Daoy (cell line): ENCODE data around the gene C2CD2L. TPM values are rescaled to one million over a fixed set of nuclear protein-coding genes. Genes with fewer than 3 reads are reported as not detected.
"Not testable (repeated sequence)": the region's sequence is repeated elsewhere in the genome, so short reads cannot be mapped to it uniquely, and the experiment has no call there.

ENCODE experiments used
- DNase-seq: peaks from one replicate; pipeline ENCODE4 v3.0.0-alpha.2; 2015; ENCODE audit warnings: low read depth
- total RNA-seq: library from RNA; depleted of rRNA; stranded (reverse); fragments of >200 nt; shearing (Covaris generic); gene quantifications from 2 replicates; pipeline ENCODE4 v1.2.3, GENCODE V29; 2014; rRNA removed

The C2CD2L gene
- 1.7 and 10.6 TPM in 2 replicates for total RNA-seq

DNA sequence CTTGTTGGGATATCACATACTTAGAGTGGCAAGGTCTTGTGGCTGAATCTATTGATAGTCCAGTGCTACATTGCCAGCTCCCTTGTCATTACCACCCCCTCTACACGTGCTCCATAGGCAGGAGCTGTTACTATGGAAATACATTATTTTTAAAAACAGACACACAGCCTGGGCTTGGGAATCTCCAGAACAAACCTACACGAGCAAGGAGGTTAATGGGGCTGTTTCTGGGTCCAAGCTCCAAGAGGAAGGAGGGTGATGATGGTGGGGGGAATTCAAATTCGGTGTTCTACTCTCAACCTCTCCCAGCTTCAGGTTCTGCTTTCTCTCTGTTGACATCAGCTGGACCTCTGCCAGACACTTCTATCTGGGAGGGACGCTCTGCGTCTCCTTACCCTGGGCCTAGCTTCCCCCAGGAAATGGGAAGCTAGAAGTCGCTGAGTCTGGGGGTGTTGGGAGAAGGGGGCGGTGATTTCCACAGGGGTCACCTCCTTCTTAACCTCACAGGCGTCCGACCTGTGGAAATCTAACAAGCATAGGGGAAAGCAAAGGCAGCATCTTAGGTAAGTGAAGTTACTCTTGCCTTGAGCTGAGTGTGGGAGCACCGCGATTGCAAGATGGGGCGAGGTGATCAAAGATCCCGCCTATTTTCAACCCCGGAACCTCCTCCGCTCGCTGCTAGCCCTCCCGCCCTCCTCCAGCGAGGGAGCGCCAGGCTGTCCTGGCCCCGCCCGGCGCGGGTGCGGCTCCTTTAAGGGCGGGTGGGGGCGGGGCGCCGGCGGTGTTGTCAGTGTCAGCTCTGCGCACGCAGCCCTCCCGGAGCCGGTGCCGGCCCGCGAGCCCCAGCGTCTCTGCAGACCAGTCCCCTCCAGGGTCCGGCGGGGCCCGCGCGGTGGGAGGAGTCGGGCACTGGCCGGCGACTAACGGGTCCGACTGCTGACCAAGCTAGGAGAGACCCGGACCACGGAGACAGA lies at the start of gene C2CD2L:
Gene C2CD2L, plus strand, starts transcription at position 781 of the 974 bp plus-strand sequence. CDS start 398 bp downstream, outside the sequence.
- peak; percentile 94 for DNase-seq

DNA sequence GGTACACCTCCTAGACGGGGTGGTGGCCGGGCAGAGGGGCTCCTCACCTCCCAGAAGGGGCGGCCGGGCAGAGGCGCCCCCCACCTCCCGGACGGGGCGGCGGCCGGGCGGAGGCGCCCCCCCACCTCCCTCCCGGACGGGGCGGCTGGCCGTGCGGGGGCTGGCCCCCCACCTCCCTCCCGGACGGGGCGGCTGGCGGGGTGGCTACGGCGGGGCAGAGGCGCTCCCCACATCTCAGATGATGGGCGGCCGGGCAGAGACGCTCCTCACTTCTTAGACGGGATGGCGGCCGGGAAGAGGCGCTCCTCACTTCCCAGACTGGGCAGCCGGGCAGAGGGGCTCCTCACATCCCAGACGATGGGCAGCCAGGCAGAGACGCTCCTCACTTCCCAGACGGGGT lies 48.0 kb upstream of the C2CD2L start:
- not testable (repeated sequence) for DNase-seq

- DNase-seq: no peak
These were observed 45.9 kb upstream of the C2CD2L start for GRCh38 chr11:119061256-119061655.

DNA sequence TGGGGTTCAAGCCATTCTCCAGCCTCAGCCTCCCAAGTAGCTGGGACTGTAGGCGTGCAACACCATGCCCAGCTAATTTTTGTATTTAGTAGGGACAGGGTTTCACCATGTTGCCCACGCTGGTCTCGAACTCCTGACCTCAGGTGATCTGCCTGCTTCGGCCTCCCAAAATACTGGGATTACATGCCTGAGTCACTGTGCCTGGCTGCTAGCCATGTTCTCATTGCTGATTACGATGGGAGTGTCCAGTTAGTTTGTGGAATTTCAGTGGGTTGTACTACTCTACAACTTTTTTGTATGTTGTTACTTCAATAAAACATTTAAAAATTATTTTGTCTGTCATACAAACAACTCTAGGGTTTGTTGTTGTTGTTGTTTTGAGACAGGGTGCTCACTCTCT lies 44.4 kb upstream of the C2CD2L start:
- peak; percentile 54 for DNase-seq

GRCh38 chr11:119065369-119065768 lies 41.8 kb upstream of the C2CD2L start:
- peak; percentile 29 for DNase-seq

DNA sequence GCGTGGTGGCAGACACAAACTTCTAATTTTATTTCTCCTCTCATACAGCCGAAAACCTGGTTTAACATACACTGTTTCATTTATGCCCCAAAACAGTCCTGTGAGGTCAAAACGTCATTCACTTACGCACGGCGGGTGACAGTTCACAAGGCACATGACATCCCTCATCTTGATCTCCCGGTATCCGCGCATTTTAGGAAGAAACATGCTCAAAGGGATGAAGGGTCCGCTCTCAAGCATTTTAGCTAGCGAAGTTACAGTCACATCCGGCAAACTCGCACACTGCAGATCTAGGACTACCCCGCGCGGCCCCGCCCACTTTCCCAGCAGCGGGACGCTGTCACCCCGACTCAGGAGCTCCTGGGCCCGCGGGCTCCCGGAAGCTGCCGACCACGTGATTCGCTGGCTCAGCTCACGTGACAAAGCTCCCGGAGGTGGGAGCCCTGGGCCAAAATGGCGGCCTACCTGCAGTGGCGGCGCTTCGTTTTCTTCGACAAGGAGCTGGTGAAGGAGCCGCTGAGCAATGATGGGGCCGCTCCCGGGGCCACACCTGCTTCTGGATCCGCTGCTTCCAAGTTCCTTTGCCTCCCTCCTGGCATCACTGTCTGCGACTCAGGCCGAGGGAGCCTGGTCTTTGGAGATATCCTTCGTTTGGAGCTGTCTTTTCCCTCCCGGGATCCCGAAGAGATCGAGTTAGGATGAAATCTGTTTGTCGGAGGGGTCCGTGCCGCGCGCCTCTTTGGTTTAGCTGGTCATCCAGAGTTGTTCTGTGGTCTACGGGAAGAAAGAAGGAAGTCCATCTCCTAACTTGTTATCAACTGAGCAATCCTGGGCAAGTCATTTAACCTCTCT lies 39.5 kb upstream of the C2CD2L start, which contains the start of gene VPS11:
Gene VPS11, plus strand, starts transcription at position 448 of the 852 bp plus-strand sequence. Its CDS starts 6 bp downstream, at position 454.
- peak; percentile 98 for DNase-seq

- DNase-seq: no peak
These were observed 29.3 kb upstream of the C2CD2L start for GRCh38 chr11:119077839-119078238.

DNA sequence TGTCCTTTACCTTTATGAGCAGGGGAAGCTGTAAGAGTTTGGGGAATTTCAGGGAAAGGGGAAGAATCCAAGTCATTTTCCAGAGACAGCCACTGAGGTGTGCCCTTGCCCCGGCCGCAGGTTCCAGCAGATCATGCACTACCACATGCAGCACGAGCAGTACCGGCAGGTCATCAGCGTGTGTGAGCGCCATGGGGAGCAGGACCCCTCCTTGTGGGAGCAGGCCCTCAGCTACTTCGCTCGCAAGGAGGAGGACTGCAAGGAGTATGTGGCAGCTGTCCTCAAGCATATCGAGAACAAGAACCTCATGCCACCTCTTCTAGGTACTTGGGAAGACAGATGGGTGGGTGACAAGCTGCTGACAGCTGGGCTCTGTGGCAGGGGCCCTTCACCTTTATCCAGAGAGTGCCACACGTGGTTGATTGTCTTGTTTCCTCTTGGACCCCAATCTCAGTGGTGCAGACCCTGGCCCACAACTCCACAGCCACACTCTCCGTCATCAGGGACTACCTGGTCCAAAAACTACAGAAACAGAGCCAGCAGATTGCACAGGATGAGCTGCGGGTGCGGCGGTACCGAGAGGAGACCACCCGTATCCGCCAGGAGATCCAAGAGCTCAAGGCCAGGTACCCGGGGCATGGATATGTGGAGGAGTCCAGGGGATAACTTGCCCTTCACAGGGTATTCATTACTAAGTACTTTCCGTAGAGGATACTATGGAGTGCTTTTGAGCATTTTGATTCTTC lies 28.3 kb upstream of the C2CD2L start:
- no peak for DNase-seq

DNA sequence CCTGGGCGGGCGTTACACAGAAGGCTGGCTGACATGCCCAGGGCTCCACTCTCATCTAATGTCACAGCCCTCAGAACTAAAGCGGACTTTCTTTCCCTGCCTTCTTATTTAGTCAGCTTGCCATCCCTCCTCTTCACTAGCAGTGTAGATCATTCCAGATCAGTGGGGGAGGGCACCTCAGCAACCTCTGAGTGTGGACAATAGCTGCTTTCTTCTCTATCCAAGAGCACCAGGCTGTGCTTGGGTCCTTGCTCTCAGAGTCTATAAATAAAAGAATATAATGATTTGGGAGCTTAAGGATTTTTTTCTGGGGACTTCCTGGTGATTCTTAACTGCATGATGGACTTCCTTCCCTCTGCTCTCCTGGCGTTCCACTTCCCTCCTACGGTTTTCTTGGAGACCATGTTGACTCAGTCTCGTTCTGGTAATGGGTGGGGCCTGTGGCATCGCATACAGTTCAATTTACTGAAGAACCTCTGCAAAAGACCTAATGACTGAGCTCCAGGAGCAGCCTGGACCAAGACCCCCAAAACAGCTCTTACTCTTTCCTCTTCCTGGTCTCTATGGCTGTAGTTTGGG lies 25.4 kb upstream of the C2CD2L start:
- no peak for DNase-seq

GRCh38 chr11:119084663-119085436 lies 22.3 kb upstream of the C2CD2L start, which contains the start of gene HMBS:
Gene HMBS (plus strand): TSS chr11:119084881. CDS start chr11:119085034, 153 bp downstream.
- peak; percentile 96 for DNase-seq

- DNase-seq: no peak
These were observed 21.7 kb upstream of the C2CD2L start for GRCh38 chr11:119085437-119085847.

- DNase-seq: no peak
These were observed 20.0 kb upstream of the C2CD2L start for GRCh38 chr11:119087123-119087522.

GRCh38 chr11:119087747-119088241 lies 19.4 kb upstream of the C2CD2L start:
- no peak for DNase-seq

DNA sequence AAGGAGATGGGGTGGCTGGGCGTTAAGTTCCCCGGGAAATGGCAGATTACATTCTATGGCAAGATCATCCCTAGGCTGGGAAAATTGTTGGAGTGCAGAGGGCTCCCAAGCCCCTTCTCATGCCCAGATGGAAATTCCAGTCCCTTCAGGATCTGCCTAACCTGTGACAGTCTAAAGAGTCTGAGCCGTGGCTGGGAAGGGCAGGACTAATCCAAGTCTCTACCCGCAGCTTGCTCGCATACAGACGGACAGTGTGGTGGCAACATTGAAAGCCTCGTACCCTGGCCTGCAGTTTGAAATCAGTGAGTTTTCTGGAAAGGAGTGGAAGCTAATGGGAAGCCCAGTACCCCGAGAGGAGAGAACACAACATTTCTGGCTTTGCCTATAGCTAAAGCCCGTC lies 18.7 kb upstream of the C2CD2L start:
- DNase-seq: no peak

- DNase-seq: no peak
These were observed 17.8 kb upstream of the C2CD2L start for GRCh38 chr11:119089319-119089718.

GRCh38 chr11:119091178-119091577 lies 16.0 kb upstream of the C2CD2L start:
- no peak for DNase-seq

DNA sequence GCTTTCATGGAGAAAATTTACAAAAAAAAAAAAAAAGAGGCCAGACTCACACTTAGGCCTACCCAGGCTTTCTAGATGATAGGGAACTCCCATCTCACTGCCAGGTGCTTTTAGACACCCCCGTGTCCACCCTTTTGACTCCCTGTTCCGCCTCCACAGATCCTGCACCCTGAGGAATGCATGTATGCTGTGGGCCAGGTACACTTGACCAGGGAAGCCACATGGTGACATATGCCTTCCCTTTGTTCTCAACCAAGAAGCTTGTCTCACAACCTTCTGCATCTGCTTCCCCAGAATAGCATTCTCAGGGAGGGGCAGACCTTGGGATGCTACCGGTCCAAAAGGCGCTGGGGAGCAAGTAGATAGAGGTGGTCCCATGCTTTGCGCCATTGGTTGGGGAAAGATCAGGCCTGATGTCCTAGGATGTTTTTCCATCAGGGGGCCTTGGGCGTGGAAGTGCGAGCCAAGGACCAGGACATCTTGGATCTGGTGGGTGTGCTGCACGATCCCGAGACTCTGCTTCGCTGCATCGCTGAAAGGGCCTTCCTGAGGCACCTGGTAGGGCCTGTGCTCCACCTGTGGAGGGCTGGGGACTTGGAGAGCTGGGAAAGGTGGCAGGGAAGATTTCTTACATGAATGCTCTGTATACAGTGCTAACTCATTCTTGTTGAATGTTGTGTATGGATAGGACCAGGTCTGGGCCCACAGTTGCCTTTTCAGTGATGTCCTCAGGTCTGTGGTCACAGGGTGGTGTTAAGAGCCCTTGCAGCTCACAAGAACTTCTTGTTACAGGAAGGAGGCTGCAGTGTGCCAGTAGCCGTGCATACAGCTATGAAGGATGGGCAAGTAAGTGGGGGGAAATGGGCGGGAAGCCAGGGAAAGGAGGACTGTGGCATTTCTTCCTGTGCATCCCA lies 14.9 kb upstream of the C2CD2L start:
- DNase-seq: no peak

DNA sequence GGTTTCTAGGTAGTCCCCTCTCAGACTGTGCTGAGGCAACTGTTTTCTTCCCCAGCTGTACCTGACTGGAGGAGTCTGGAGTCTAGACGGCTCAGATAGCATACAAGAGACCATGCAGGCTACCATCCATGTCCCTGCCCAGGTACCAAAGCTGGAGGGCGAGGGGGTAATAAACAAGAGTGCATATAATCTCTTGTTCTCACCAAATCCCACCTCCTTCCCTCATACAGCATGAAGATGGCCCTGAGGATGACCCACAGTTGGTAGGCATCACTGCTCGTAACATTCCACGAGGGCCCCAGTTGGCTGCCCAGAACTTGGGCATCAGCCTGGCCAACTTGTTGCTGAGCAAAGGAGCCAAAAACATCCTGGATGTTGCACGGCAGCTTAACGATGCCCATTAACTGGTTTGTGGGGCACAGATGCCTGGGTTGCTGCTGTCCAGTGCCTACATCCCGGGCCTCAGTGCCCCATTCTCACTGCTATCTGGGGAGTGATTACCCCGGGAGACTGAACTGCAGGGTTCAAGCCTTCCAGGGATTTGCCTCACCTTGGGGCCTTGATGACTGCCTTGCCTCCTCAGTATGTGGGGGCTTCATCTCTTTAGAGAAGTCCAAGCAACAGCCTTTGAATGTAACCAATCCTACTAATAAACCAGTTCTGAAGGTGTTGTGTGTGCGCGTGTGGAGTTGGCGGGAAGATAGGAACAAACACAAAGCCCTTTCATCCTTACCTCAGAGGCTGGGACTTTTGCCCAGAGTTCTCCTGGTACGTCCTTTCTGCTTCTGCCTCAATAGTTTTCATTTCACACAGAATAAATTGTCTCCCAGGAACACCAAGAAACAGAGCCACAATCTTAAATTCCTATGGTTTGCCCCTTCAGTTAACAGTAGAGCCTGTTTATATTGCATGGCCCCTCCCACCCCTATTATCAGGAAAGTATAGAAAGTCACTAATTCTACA lies 14.0 kb upstream of the C2CD2L start:
- DNase-seq: no peak
